Inflammatory macrophage treated with lipopolysaccharide for 1 hour (primary cell): ENCODE results near the gene JAZF1.

Source experiments
- DNase-seq, 2 donors: peaks; one replicate each; pipeline ENCODE4 v3.0.0-alpha.2; 2020 to 2022

The JAZF1 gene

DNA sequence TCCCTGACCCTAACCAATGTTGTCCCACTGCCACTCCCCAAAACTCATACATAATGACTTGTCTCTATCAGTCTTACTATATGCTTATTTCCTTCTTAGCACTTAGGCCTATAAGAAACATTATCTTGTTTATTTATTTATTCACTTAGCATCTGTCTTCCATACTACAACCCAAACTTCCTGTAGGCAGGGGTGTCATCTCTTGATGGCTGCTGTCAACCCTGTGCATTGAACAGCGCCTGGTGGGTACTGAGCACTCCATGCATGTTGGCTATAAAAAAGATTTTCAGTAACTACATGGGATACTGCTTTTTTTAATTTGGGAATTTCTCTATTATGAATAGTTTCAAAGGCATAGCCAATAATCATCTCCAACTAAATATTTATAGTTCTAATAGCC is 46.7 kb downstream of the JAZF1 start:
- DNase-seq: no peak

DNA sequence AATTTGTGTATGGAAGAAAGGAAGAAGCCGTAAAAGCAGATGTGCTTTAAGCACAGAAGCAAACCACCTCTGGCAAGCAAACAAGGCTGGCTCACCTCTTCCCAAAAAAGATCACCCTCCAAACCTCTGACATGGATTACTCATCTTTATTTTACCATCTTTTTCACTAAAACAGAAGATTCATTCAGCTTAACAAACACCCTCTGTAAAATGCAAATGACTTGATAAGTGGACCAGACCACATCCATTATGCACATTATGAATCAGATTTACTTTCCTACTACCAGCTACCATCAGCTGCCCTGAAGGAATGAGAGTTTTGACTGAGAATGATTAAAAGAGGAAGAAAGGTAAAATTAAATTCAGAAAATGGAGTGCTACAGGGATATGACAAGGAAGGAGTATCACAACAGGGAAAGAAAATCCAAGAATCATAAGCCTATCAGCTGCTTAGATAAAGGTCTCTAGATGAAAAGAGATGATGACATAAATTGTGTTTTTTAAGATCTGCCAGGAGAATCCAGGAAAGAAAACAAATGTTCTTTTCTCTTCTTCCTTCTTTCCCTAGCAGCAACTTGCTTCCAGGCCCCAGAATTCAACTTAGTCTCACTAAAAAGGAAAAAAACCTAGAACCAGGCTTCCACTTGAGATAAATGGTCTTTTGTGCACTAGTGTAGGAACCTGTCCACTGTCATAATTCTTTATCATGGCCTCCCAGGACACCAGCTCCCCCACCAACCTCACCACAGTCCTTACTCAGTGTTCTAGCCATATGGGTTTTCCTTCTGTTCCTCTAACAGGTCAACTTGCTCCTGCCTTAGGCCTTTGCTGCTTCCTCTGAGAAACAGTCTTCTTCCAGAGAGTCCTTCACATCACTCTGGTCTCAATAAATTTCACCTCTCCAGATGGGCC is 47.4 kb downstream of the JAZF1 start:
- DNase-seq: no peak

DNA sequence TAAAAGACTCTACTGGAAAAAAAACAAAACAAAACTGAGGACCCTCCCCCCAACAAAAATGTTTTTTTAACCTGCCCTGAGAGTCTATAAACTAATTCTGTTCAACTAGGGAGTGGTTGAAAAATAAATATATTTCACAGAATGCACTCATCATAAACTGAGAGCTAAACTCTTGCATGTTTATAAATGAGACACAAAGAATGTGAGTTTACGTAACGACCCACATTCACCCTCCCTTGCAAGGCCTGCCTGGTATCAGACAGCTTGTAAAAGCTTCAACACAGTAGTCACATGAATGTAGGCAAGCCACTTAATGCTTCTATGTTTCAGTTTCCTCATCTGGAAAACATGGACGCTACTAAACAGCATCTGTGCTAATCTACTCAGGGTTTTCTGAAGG is 50.3 kb downstream of the JAZF1 start:
- no peak for DNase-seq

DNA sequence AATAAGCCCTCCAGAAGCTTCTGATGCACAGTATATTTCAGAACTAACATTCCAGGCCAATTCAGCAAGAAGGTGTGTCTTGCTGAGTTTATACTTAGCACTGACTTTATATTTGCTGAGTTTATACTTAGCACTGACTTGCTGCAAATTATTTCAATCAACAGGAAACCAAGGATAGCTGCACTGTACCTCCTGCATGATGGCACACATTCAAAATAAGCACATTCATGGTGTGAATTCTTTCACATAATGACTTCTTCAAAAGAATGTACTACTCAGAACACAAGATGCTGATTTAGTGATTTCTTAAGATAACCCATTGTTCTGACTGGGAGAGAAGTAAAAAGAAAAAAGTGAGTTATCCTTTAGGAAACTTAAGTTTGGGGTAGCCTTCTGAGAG is 52.0 kb downstream of the JAZF1 start:
- no peak for DNase-seq

DNA sequence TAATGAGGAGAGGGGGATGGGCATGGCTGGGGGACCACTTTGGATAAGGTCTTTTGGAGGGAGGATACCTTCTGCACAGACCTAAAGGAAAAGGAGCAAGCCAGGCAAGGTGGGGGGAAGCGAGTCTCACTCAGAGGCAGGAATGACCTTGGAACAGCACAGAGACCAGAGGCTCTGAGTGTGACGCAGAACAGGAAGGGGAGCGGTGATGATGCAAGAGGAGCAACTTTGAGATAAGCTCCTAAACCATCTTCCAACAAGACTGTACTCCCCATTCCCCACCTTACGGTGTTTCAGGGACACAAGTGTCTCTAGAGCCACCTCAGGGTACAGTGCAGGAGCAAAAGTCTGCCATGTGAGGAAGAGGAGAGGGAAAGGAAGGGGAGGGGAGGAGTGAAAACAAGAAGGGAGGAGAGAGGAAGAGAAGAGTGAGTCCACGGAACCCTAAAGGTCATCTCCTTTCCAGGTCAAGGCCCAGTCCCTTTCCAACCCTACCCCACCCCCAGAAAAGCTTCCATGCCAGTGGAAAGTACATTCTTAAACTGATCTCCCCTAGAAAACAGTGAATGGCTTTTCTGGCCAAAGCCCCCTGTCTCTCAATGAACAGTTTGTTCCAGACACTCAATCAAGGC is 54.1 kb downstream of the JAZF1 start:
- peak in 1 of 2 donors; percentile 18 for DNase-seq

DNA sequence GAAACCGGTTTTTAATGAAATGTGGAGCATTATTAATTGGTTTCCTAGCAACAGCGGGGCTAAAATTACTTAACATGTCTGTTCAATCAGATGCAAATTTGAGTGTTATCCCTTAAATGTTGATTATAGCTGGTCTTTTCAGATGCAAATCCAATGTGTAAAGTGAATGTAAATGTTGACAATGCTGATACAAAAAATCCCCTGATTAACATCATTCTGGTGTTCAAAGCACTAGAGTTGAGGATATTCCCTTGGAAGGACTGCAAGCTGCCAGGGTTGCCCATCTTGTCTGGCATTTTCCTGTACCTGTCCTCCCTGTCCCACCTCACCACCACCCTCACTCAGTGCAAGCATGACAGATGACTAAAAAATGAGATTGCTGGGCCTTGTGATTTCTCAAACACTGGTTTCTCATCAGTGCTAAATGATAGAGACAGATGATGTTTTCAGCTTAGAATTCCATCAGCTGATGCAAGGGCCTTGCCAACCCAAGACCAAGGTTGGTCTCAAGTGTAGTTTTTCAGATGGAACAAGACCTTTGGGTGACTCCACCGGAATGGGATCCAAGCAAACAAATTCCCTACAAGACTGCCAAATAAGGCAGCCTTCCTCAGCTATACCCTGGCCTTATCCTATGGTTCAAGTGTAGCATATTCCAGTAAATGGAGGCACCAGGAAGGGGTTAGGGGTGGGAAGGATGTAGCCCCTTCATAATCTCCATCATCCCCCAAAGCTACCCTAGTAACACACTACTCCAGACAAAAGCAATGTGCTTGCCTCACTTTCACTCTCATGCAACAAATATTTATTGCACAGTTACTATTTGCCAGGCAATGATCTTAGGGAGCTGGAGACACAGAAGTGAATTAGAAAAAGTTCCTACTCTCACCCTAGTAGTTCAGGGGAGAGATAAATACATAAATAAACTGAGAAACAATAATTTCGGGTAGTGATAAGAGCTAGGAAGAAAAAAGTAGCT is 54.9 kb downstream of the JAZF1 start:
- no peak for DNase-seq

DNA sequence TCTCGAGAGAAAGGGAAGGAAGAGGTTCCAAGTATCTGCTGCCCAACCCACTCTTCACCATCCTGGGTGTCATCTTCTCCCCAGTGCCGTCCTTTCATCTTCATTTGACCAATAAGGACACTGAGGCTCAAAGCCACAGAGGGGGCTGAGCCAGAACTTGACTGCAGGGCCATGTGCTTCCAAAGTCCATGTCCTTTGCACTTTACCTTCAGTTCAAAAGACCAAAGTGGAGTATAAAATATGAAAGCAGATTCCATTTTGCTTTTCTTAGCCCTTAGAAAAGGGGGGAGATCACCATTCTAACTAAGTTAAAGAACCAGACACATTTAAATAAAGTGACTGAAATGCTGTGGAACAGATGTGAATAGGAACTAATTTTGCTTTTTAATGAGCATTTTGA is 56.2 kb downstream of the JAZF1 start:
- no peak for DNase-seq

DNA sequence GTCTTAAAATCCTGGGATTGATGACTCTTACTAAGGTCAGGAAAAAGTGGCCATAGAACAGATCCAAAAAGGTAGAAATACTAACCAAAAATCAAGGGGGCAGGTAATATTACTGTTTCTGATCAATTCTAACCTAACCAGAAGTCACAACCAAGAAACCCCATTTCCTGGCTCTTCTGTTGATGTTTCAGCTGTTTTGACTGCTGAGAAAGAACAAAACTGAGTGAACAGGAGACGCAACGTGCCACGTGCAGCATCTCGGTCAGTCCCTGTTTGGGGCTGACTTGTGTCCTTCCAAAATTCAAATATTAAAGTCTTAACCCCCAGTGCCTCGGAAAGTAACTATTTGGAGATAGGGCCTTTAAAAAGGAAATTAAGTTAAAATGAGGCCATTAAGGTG is 56.8 kb downstream of the JAZF1 start:
- DNase-seq: no peak

DNA sequence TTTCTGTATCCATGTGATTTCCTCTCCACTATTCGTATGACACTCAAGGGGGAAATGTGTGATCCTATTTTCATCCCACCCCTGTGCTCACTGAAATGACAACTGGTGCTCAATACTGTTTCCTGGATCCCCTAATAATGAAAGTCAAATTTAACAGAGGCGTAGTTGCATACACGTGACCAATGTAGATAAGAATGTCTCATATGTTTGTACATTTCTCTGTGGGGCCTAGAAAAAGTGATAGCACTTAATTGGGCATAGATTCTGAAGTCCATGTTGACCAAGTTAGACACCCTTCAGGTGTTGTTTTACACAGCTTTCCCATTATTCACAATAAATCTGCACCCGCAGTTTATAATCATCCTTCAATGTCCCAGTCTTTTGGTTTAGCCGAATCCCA is 59.1 kb downstream of the JAZF1 start:
- DNase-seq: no peak

DNA sequence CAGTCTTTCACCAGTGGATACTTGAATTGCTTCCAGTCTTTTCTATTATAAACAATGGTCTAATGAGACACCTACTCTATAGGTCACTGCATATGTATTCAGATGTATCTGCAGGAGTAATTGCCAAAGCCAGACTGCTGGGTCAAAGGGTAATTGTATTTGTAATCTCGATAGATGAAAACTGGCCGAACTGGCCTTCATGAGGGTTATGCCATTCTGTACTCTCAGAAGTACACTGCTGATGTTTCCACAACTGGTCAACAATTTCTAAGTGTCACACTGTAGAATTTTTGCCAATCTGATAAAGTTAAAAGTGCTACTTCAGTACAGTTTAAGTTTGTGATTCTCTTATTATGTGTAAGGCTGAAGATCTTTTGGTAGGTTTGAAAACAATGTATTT is 64.6 kb downstream of the JAZF1 start:
- DNase-seq: no peak

DNA sequence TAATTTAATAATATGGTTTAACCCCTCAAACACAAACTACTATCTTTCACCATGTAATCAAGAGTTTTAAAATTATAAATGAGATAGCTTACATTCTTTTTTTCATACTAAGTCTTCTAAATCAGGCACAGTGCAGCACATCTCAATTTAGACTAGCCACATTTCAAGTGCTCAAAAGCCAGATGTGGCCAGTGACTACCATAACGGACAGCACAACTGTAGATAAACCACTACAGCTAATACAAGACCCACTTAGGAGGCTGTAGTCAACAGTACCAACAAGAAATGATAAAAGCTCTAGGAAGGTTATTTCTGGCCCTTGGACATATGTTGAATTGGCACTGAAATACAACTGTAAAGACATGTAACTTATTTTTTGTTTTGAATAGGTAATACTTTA is 65.3 kb downstream of the JAZF1 start:
- DNase-seq: no peak

DNA sequence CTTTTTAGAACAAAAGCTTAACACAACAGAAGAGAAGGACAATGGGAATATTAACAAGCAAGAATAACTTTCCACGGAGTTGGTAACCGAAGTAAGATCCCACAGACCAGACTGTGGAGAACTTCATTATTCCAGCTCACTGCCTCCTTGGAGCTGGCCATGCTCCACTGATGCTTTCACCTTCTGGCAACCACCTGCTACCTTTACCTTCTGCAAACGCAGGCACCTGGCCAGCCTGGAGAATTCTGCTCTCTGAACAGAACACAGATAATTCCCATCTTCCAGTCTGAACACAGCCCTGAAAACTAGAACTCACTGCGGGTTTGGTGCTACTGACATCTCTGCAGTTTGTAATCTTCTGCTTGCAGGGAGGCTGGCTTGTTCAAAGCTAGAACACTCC is 66.5 kb downstream of the JAZF1 start:
- DNase-seq: no peak

DNA sequence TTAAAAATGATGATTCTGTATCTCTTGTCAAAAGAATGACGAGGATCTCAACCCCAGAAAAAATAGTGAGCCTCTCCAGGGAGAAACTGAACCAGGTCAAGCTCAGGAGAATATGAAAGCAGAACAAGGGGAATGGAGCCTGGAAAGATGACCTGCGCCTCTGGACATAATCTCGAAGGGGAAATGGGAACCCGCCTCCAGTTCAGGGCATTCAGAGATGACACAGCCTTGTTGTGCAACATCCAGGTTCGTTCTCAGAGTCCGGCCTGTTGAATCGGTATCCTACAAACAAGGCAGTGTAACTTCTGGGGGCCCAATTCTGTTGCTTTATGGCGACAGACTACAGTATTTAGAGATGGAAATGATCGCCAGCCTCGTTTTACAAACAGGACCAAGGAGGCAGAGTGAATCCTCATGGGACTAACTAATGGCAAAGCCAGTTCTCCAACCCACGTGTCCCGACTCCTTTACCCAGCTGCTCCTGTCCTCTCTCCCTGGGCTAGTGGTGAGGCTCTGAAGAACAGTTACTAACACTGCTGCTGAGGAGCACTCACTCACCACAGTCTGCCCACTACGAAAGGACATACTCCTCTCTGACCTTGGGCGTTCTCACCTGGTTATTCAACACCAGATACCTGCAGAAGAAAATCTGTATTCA is 67.6 kb downstream of the JAZF1 start:
- DNase-seq: peak; percentile 79 to 81

DNA sequence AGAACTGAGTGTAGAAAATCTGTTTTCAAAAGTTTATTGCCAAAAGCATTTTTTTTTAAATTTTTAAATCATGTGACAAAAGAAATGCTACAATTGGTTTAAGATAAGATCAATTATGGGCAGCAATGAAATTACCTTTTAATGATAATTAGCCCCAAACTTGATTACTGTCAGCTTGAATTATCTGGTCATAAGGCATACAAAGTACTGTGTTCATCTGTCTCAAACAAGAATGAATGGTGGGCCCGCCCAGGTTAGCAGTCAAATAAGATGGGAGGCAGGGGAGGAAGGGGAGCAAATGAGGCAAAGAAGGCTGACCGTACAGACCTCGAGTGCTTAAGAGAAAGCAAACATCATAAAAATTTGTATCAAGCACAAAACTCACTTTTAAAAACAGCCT is 68.1 kb downstream of the JAZF1 start:
- no peak for DNase-seq

DNA sequence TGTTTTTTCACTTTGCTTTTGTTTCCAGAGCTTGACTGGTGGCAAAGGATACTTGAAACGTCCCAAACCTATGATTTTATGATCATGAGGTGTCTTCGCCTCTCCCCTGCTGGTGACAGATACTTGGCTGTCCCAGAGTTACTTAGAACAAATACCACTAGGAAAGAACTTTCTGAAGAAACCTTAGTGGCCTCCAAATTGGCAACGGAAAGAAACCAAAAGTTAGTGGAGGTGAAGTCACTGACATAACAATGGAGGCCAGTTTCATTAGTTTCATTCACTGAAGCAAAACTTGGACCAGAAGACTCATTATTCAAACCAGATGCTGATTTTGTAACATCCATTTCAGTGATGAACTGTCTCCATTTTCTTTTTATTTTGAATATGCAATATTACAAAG is 68.6 kb downstream of the JAZF1 start:
- DNase-seq: no peak

DNA sequence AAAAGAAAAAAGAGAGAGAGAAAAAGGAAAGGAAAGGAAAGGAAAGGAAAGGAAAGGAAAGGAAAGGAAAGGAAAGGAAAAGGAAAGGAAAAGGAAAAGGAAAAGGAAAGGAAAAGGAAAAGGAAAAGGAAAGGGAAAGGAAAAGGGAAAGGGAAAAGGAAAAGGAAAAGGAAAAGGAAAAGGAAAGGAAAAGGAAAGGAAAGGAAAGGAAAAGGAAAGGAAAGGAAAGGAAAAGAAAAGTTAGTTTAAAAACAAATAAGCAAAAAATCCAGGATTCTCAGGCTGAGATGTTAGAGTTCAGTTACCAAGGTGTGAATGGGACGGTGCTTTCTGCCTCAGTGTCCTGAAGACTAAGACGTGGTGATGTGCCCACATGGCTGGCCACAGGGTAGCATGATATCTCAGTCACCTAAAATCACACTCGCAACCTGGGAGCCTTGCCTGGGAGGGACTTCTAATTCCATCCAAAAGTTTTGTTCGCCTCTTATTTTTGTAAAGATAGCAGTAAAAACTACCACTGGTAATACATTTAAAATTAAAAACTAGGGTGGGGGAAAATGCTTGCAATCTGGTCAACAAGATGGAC is 70.1 kb downstream of the JAZF1 start:
- DNase-seq: no peak

DNA sequence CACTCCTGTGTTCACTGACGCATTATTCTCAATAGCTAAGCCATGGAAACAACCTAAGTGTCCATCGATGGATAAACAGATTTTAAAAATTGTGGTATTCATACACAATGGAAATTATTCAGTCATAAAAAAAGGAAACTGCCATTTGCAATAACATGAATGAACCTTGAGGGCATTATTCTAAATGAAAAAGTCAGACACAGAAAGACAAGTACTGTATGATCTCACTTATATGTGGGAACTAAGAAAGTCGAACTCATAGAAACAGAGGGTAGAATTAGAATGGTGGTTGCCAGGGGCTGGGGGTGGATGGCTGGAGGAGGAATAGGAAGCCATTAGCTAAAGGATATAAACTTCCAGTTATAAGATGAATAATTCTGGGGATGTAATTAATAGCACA is 71.8 kb downstream of the JAZF1 start:
- DNase-seq: no peak

DNA sequence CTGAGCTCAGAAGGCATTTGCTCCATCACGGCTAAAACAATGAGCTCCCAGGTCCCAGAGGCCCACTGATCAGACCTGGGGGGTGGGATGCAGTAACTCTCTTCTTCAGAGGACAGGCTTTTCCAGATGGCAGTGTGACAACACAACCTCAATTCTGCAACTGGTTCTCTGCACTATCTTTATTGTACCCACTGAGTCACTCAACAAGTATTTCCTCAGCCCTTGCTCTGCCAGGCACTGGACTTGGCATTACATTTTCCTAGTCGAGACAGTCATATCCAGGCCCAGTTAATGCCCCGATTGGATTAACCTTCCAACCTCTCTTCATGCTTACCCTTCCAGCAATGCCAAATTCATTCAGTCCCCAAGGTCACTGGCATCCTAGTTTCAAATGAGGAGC is 72.6 kb downstream of the JAZF1 start:
- no peak for DNase-seq

DNA sequence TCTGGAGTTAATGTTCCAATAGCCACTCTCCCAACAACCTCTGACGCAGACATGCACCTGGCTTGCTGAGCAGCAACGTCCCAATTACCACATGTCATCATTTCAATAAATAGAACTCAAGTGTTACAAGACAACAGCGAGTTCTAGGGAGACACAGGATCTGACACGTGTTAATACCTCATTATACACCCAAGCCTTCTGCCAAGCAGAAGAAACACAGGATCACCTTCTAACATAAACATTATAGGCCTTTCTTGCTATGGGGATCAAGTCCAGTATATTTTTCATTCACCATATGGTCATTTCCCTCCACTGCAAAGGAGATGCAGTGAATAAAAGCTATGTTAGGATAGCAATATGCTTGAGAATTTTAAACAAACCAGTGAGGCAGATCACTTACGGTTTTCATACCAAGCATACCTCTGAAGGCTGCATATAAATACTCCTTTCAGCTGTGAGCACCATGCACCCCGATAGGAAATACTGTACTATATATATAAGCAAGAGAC is 74.2 kb downstream of the JAZF1 start:
- no peak for DNase-seq

DNA sequence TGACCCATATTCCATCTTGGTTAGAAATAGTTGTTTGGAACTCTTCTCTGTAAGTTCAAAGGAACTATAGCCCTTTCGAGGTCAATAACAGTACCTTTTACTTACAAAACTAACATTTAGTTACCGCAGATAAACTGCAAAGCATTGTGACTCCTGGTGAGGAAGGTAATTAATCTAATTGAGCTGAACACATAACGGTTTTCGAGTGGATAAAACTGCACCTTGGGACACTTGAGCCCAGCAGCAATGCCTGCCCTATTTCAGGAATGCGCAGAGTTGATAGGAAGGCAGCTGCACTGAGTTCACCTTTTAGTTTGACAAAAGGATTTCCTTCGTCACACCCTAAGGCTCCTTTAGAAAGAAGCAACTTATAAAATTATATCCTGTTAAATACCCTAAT is 75.4 kb downstream of the JAZF1 start:
- DNase-seq: no peak

DNA sequence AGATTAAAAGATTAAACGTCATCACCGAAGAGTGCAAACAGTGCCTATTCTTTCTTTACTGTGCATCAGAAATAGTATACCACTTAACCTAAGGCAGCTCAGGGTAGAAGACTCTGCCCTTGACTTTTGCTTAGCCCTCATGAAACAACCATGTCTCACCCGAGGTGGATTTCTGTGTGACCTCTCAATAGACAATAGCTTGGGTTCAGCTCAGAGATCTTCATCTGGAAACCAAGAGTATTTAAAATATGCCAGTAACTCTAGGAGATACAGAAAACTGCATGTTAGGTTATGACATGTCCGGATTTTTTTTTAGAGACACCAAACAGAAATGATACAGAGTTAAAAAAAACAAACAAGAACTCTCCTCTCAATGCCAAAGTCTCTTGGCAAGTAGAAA is 75.8 kb downstream of the JAZF1 start:
- no peak for DNase-seq

DNA sequence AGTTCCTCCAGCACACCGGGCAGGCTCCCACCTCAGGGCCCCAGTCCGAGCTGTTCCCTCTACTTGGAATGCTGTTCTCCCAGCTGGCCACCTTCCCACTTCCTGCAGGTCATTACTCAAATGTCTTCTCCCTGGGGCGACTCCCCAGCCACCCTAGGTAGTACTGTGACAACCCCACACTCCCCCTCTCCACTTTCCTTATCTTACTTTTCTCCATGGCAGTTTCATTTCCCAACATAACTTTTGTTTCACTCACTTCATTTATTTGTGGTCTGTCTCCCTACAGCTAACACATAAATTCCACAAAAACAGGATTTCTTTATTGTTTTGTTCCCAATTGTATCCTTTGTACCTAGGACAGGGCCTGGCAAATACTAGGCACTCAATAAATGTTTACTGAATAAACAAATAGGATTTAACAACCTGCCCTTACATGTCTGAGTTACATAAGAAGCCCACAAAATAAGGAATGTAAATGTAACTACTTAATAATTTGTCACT is 76.5 kb downstream of the JAZF1 start:
- no peak for DNase-seq
